HEK293 (cell line): ENCODE measurements around the gene PHKG2.

Experiments
- CTCF ChIA-PET: fragments of 350-600 bp; formaldehyde crosslinking; extraction: SDS; loops from one replicate; lab custom pipeline; 2021; ENCODE audit warnings: antibody characterized with exemption; lab: Yijun Ruan, JAX
- POLR2A ChIA-PET: fragments of 300-600 bp; formaldehyde crosslinking; extraction: SDS; loops from one replicate; lab custom pipeline; 2020; ENCODE audit warnings: antibody characterized with exemption, inconsistent platforms; lab: Yijun Ruan, JAX
- H3K27ac ChIP-seq: fragments of 200-500 bp; sonication (Bioruptor generic); 2 replicates; pipeline ENCODE4 v1.5.1; 2014; ENCODE audit warnings: low read depth, low read length, control low read depth, inconsistent platforms; ENCODE audit errors: extremely low read depth
- H3K36me3 ChIP-seq, 2 experiments: fragments of 200-500 bp in 1 of 2; sonication (Bioruptor generic) in 1 of 2; 1 replicate in 1 of 2; 2 replicates in 1 of 2; pipeline ENCODE4 v1.5.1; 2014 to 2017; ENCODE audit warnings: inconsistent platforms in 2 of 2, low read length in 2 of 2; ENCODE audit not compliant: control insufficient read depth in 2 of 2, insufficient read depth in 1 of 2
- H3K4me1 ChIP-seq: fragments of 200-500 bp; sonication (Bioruptor generic); 2 replicates; pipeline ENCODE4 v1.5.1; 2014; ENCODE audit warnings: mild to moderate bottlenecking, low read length, inconsistent platforms; ENCODE audit not compliant: control insufficient read depth, insufficient read depth
- H3K4me3 ChIP-seq: 2 replicates; pipeline ENCODE4 v1.5.1; 2011; ENCODE audit warnings: low read depth, mild to moderate bottlenecking, control low read depth, low read length, moderate library complexity
- H3K9me3 ChIP-seq: fragments of 200-500 bp; sonication (Bioruptor generic); 2 replicates; pipeline ENCODE4 v1.5.1; 2014; ENCODE audit warnings: low read depth, low read length, inconsistent platforms; ENCODE audit not compliant: control insufficient read depth, insufficient read depth
- PRDM1 ChIP-seq: fragments of 450-650 bp; formaldehyde crosslinking; IDR thresholded peaks from 2 replicates; pipeline ENCODE4; 2016; ENCODE audit warnings: missing biosample characterization, missing genetic modification characterization
- SCRT2 ChIP-seq: fragments of 450-650 bp; formaldehyde crosslinking; IDR thresholded peaks from 2 replicates; pipeline ENCODE4 v1.5.1; 2016; ENCODE audit warnings: missing biosample characterization, missing genetic modification characterization
- TCF7L2 ChIP-seq: IDR thresholded peaks from 2 replicates; pipeline ENCODE4 v1.6.1; 2011; ENCODE audit warnings: low read depth, mild to moderate bottlenecking, inconsistent platforms, low read length, moderate library complexity, borderline replicate concordance
- TSHZ1 ChIP-seq: fragments of 450-650 bp; formaldehyde crosslinking; IDR thresholded peaks from 2 replicates; pipeline ENCODE4 v1.5.1; 2016; ENCODE audit warnings: missing biosample characterization, missing genetic modification characterization, borderline replicate concordance
- ZNF112 ChIP-seq: fragments of 450-650 bp; formaldehyde crosslinking; IDR thresholded peaks from 2 replicates; pipeline ENCODE4 v1.5.0; 2017; ENCODE audit warnings: missing biosample characterization, missing genetic modification characterization
- ZNF211 ChIP-seq: fragments of 450-650 bp; formaldehyde crosslinking; IDR thresholded peaks from 2 replicates; pipeline ENCODE4 v1.5.1; 2016; ENCODE audit warnings: low read depth, missing biosample characterization, missing genetic modification characterization
- ZNF280C ChIP-seq: fragments of 450-650 bp; formaldehyde crosslinking; IDR thresholded peaks from 2 replicates; pipeline ENCODE4 v1.5.1; 2016; ENCODE audit warnings: missing biosample characterization, missing genetic modification characterization
- ZNF449 ChIP-seq: fragments of 450-650 bp; formaldehyde crosslinking; IDR thresholded peaks from 2 replicates; pipeline ENCODE4 v1.5.1; 2017; ENCODE audit warnings: missing biosample characterization, mild to moderate bottlenecking, missing genetic modification characterization, moderate library complexity
- ZNF704 ChIP-seq: fragments of 450-650 bp; formaldehyde crosslinking; IDR thresholded peaks from 2 replicates; pipeline ENCODE4 v1.5.1; 2016; ENCODE audit warnings: missing biosample characterization, missing genetic modification characterization
- ZNF76 ChIP-seq: fragments of 450-650 bp; formaldehyde crosslinking; IDR thresholded peaks from 2 replicates; pipeline ENCODE4; 2016; ENCODE audit warnings: low read depth, missing biosample characterization, missing genetic modification characterization, borderline replicate concordance
- ZNF776 ChIP-seq: fragments of 450-650 bp; formaldehyde crosslinking; IDR thresholded peaks from 2 replicates; pipeline ENCODE4 v1.5.0; 2017; ENCODE audit warnings: missing biosample characterization, missing genetic modification characterization, borderline replicate concordance
- ZSCAN23 ChIP-seq: fragments of 450-650 bp; formaldehyde crosslinking; IDR thresholded peaks from 2 replicates; pipeline ENCODE4 v1.5.1; 2016; ENCODE audit warnings: missing biosample characterization, missing genetic modification characterization

Gene PHKG2

GRCh38 chr16:30750876-30751465 lies 2.7 kb downstream of the PHKG2 start (continued):
- TF ChIP-seq ZNF449 (tag by site-specific recombination) (no peak), SCRT2 (tag by site-specific recombination) (no peak), PRDM1 (no peak)

GRCh38 chr16:30753596-30753995 lies 5.4 kb downstream of the PHKG2 start:
- Histone ChIP-seq H3K4me3 (no peak overlapping the region), H3K36me3 (peaks cover 30 to 90% of the 10 kb centered on the region in 2 experiments), H3K27ac (no peak overlapping the region), H3K9me3 (no peaks in the 10 kb centered on the region), H3K4me1 (no peaks in the 10 kb centered on the region)
- CTCF ChIA-PET = no interaction called here
- POLR2A ChIA-PET = interaction anchor here (0.5 to 1.8 kb wide), 2 partner anchors 13 to 221 kb away, joined by 3 to 4 read pairs; a partner anchor contains a TSS
- TF ChIP-seq ZSCAN23 (tag by site-specific recombination) (no peak), ZNF211 (tag by site-specific recombination) (no peak), ZNF776 (tag by site-specific recombination) (no peak), ZNF76 (no peak), ZNF280C (tag by site-specific recombination) (no peak), TCF7L2 (no peak), TSHZ1 (tag by site-specific recombination) (no peak), ZNF704 (tag by site-specific recombination) (no peak)

GRCh38 chr16:30755955-30756780 lies 7.9 kb downstream of the PHKG2 start:
- H3K27ac ChIP-seq = 0 out of 2 replicates have a peak overlapping the region, but pooled peaks have one; percentile 4
- no peaks in the 10 kb centered on the region; the same call in 1 of the 2 replicates for H3K4me1 ChIP-seq
- ChIA-PET CTCF (interaction anchor here (0.7 kb wide), 1 partner anchor 89 kb away, joined by 3 read pairs; no protein-coding TSS in a partner anchor), POLR2A (interaction anchor here (2.2 to 4.9 kb wide), 3 partner anchors 8 to 19 kb away, joined by 6 to 47 read pairs (median 17); partner anchors contain the start of gene PHKG2)
- TF ChIP-seq SCRT2 (tag by site-specific recombination) (peak; percentile 83), ZNF112 (no peak)
- no peak overlapping the region for H3K4me3 ChIP-seq
- H3K9me3 ChIP-seq = no peaks in the 10 kb centered on the region
- H3K36me3 ChIP-seq = peaks cover 30 to 91% of the 10 kb centered on the region in 2 experiments
